ENCODE results near the gene KLHDC4. TPM values are rescaled to one million over a fixed set of nuclear protein-coding genes. Genes with fewer than 3 reads are reported as not detected.

The KLHDC4 gene
- total and polyA plus RNA-seq, 2 experiments from 2014 or later = 23.0 to 41.1 TPM

- H3K4me1 ChIP-seq (ENCODE audit: insufficient read depth) = no peaks in the 10 kb centered on the region
- no peak overlapping the region for H3K4me2 ChIP-seq
- H3K79me2 ChIP-seq (replicated peaks; ENCODE audit: insufficient read depth) = no peaks in the 10 kb centered on the region
- no peaks in the 10 kb centered on the region for H3F3A ChIP-seq (replicated peaks; ENCODE audit: low read depth)
- no peaks in the 10 kb centered on the region for H3K27me3 ChIP-seq (ENCODE audit: insufficient read depth)
- ATAC-seq = no peak
- H2AFZ ChIP-seq = no peak overlapping the region
- no peaks in the 10 kb centered on the region; the same call in 1 of the 2 replicates for H4K20me1 ChIP-seq (replicated peaks; ENCODE audit: insufficient read depth)
- Mint-ChIP-seq H3K36me3 (ENCODE audit: low read depth) (peaks cover 23% of the 10 kb centered on the region; the same call in 2 of the 3 replicates), H3K9me3 (no peaks in the 10 kb centered on the region), H3K27me3 (ENCODE audit: insufficient read depth, low read depth, poor library complexity) (peaks cover 26% of the 10 kb centered on the region), H3K4me1 (no peaks in the 10 kb centered on the region), H3K4me3 (no peak overlapping the region), H3K27ac (no peak overlapping the region)
- TF ChIP-seq EZH2 (IDR thresholded peaks at IDR 0.05; ENCODE audit: low read depth, unreplicated experiment) = no peak
- no peak for TF ChIP-seq STAT1 (IDR thresholded peaks at IDR 0.05; ENCODE audit: unreplicated experiment)
- TF ChIP-seq ETS1 (IDR thresholded peaks at IDR 0.05) = no peak
- no peak for TF ChIP-seq JUNB (IDR thresholded peaks at IDR 0.05; ENCODE audit: unreplicated experiment)
- no peak for TF ChIP-seq ZNF114 (CRISPR knock-in tag; IDR thresholded peaks at IDR 0.05)
- no peak for TF ChIP-seq EZH2phosphoT487 (IDR thresholded peaks at IDR 0.05; ENCODE audit: unreplicated experiment)
- TF ChIP-seq POLR2AphosphoS5 (IDR thresholded peaks at IDR 0.05; ENCODE audit: low read depth) = no peak
- no peak for TF ChIP-seq CREB1 (CRISPR knock-in tag; IDR thresholded peaks at IDR 0.05; ENCODE audit: low read depth)
- TF ChIP-seq REST (IDR thresholded peaks at IDR 0.05; ENCODE audit: unreplicated experiment) = no peak
- TF ChIP-seq ZNF462 (CRISPR knock-in tag; IDR thresholded peaks at IDR 0.05) = no peak
- no peak for TF ChIP-seq ZNF331 (CRISPR knock-in tag; IDR thresholded peaks at IDR 0.05; ENCODE audit: low read depth)
- no peak for TF ChIP-seq NANOG (IDR thresholded peaks at IDR 0.05; ENCODE audit: borderline replicate concordance)
- TF ChIP-seq CTCF (conservative IDR thresholded peaks at IDR 0.05; ENCODE audit: low read depth in 2 of 2) = no peak
- no peak for DNase-seq (ENCODE audit: low spot score)
- no peaks in the 10 kb centered on the region; the same call in 1 of the 2 replicates for H3K36me3 ChIP-seq (ENCODE audit: insufficient read depth)
- no peaks in the 10 kb centered on the region for H3K9me2 ChIP-seq (ENCODE audit: insufficient read depth)
- H3K27ac ChIP-seq (ENCODE audit: low read depth) = no peak overlapping the region
- no peak overlapping the region for H3K4me3 ChIP-seq
Observed at GRCh38 chr16:87693827-87694226, 72.0 kb downstream of the KLHDC4 start.

Data from GM23338 (cell line).